GM23248 (cell line): ENCODE data around the gene ZBTB49. TPM values are rescaled to one million over a fixed set of nuclear protein-coding genes. Genes with fewer than 3 reads are reported as not detected.

Experiments
- DNase-seq: peaks from one replicate; pipeline ENCODE4 v3.0.0-alpha.2; 2015
- H2AFZ ChIP-seq: fragments of 200-600 bp; sonication (generic); 2 replicates; pipeline ENCODE4 v1.6.1; 2016; ENCODE audit warnings: antibody characterized with exemption
- H3F3A ChIP-seq: fragments of 200-600 bp; sonication (generic); 2 replicates; pipeline ENCODE4 v1.6.1; 2016; ENCODE audit warnings: mild to moderate bottlenecking, antibody characterized with exemption, mixed run types; ENCODE audit not compliant: insufficient read depth
- H3K27ac ChIP-seq: fragments of 200-600 bp; sonication (generic); 2 replicates; pipeline ENCODE4 v1.5.1; 2016; ENCODE audit warnings: mild to moderate bottlenecking
- H3K27me3 ChIP-seq: fragments of 200-600 bp; sonication (generic); replicated peaks from 2 replicates; pipeline ENCODE4 v1.6.1; 2016; ENCODE audit warnings: mild to moderate bottlenecking; ENCODE audit not compliant: insufficient read depth
- H3K36me3 ChIP-seq: fragments of 200-600 bp; sonication (generic); 2 replicates; pipeline ENCODE4 v1.6.1; 2016; ENCODE audit warnings: low read depth, mild to moderate bottlenecking
- H3K4me1 ChIP-seq: fragments of 200-600 bp; sonication (generic); 2 replicates; pipeline ENCODE4 v1.6.1; 2016; ENCODE audit warnings: mild to moderate bottlenecking; ENCODE audit not compliant: insufficient read depth
- H3K4me2 ChIP-seq: fragments of 200-600 bp; sonication (generic); one replicate; pipeline ENCODE4 v1.6.1; 2016; ENCODE audit warnings: mild to moderate bottlenecking; ENCODE audit not compliant: unreplicated experiment
- H3K4me3 ChIP-seq: fragments of 200-600 bp; sonication (generic); 2 replicates; pipeline ENCODE4 v1.5.1; 2016; ENCODE audit warnings: mild to moderate bottlenecking
- H3K79me2 ChIP-seq: fragments of 200-600 bp; sonication (generic); 2 replicates; pipeline ENCODE4 v1.6.1; 2016; ENCODE audit warnings: mild to moderate bottlenecking; ENCODE audit not compliant: insufficient read depth
- H3K9ac ChIP-seq: fragments of 200-600 bp; sonication (generic); 2 replicates; pipeline ENCODE4 v1.6.1; 2016; ENCODE audit warnings: mild to moderate bottlenecking
- H3K9me2 ChIP-seq: fragments of 200-600 bp; sonication (generic); 2 replicates; pipeline ENCODE4 v1.6.1; 2016; ENCODE audit warnings: mixed run types, mild to moderate bottlenecking, moderate library complexity; ENCODE audit not compliant: insufficient read depth
- H3K9me3 ChIP-seq: fragments of 200-600 bp; sonication (generic); one replicate; pipeline ENCODE4 v1.6.1; 2017; ENCODE audit warnings: low read depth
- H4K20me1 ChIP-seq: fragments of 200-600 bp; sonication (generic); 2 replicates; pipeline ENCODE4 v1.6.0; 2016; ENCODE audit not compliant: insufficient read depth
- EZH2 ChIP-seq: fragments of 200-600 bp; sonication (generic); IDR thresholded peaks from 2 replicates; pipeline ENCODE4 v1.6.1; 2018; ENCODE audit warnings: antibody characterized with exemption, mild to moderate bottlenecking; ENCODE audit not compliant: insufficient read depth, poor library complexity, severe bottlenecking
- EZH2phosphoT487 ChIP-seq: fragments of 200-600 bp; sonication (generic); IDR thresholded peaks from 2 replicates; pipeline ENCODE4 v1.6.1; 2018; ENCODE audit warnings: antibody characterized with exemption, moderate library complexity, mild to moderate bottlenecking, low read depth; ENCODE audit not compliant: insufficient read depth
- WGBS, 2 experiments: methylation state at CpG; one replicate each; pipeline ENCODE4 v1.1.6; 2015 to 2017; ENCODE audit warnings: low lambda C conversion rate in 2 of 2, low coverage in 1 of 2; ENCODE audit errors: missing lambda C conversion rate in 2 of 2; 5-methylcytosine and 5-hydroxymethylcytosine counted together
- in situ Hi-C: fragments of 300-500 bp; cut with MboI; formaldehyde crosslinking; loops from 2 replicates; pipeline ENCODE4 v1.15.0; 2020
- polyA plus RNA-seq: library from polyadenylated mRNA; unstranded; fragments of >200 nt; fragmentation: Nextera tagmentation; extraction: Ambion mirVana; gene quantifications from 2 replicates; pipeline ENCODE4 v1.2.1, GENCODE V29; 2016
- total RNA-seq: library from RNA; depleted of rRNA; stranded (reverse); fragments of >200 nt; shearing (Covaris generic); gene quantifications from 2 replicates; pipeline ENCODE4 v1.2.3, GENCODE V29; 2014

Gene ZBTB49
- total and polyA plus RNA-seq, 2 experiments from 2014 or later = 1.9 to 2.9 TPM

DNA sequence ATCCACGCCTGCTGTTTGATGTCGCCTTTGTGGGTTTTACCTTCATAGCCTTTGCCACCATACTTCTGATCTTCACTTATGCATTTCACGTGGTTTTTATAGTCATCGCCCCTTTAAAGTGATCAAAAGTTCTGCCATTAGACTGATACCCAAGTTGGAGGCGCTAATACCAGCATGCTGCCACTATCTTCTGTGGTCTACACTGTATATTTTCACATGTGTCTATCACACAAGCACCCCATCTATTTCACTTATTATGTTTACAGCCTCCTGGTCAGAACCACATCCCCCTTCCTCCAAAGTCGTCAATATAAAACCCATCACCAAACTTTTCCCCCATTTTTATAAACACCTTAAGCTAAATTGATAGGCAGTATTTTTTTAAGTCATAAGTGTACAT, 8.3 kb upstream of the ZBTB49 start:
- no peak for DNase-seq

DNA sequence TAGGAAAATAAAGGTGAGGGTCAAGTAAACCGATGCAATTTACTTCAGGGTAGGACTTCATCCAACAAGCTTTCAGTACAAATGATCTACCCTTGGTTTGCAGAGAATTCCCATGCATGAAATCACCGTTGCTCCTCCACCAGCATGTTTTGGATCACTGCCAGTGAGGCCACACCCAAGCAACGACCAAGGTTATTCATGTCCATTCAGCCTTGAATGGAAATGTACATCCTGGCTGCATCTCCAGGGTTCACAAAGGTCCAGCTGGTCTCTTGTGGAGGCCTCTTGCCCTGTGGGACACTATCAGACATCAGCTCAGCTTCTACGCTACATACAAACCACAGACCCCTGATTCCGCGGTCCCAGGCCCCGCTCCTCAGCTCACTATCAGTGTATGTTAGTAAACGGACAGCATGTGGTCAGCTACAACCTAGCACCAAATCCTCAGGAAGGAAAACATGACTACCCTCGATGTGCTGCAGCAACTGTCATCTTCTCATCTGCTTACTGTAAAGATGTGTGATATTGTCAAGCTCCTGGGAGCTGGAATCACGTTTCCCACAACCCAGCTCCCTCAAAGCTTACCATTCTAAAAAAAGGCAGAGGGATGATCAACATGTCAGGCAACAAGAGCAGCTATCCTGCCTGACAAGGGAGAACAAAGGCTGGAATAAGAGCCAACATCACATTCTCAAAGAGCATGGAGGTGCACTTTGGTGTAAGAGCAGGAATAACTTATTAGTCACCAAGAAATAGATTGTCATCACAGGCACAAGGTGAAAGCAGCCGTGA, 5.0 kb upstream of the ZBTB49 start:
- 67 to 70% methylated on average over 11 of the region's 11 CpGs for WGBS, 2 experiments
- in situ Hi-C loops = no loop called here

More for the DNA sequence above, 8.3 kb upstream of the ZBTB49 start:
- peaks cover 39% of the 10 kb centered on the region for H3K36me3 ChIP-seq
- H3K4me3 ChIP-seq = no peak overlapping the region
- H3K27ac ChIP-seq = no peak overlapping the region
- no peaks in the 10 kb centered on the region for H3F3A ChIP-seq
- H3K79me2 ChIP-seq = peaks cover 9% of the 10 kb centered on the region; the same call in 1 of the 2 replicates
- no peak overlapping the region for H3K4me2 ChIP-seq
- in situ Hi-C loops = no loop called here
- H3K4me1 ChIP-seq = 0 out of 2 replicates have a peak, but pooled peaks cover 5% of the 10 kb centered on the region
- WGBS, 2 experiments = 89 to 92% methylated on average over 6 of the region's 6 CpGs
- TF ChIP-seq EZH2phosphoT487 = no peak
- no peak for TF ChIP-seq EZH2
- no peaks in the 10 kb centered on the region for H3K27me3 ChIP-seq
- H3K9me3 ChIP-seq = no peaks in the 10 kb centered on the region
- H2AFZ ChIP-seq = no peak overlapping the region
- no peaks in the 10 kb centered on the region for H4K20me1 ChIP-seq
- H3K9me2 ChIP-seq = no peaks in the 10 kb centered on the region
- no peak overlapping the region for H3K9ac ChIP-seq

DNA sequence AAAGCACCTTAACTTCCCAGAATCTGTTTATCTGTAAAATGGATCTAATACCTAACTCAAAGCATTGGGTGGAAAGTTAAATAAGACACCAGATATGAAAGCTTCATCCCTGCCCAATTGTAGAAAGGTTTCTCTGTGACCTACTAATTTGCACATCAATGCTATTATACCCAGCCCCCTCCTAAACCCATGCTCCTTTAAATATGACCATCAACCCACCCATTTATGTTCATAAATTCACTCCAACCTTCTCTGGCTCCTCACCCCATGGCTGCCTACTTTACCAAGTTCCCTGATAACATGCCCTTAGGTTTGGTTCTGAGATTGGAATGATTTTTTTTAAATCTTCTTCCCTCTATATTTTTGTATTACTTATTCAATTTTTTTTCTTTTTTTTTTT, 2.0 kb upstream of the ZBTB49 start:
- in situ Hi-C loops = no loop called here

More for the DNA sequence above, 5.0 kb upstream of the ZBTB49 start:
- Histone ChIP-seq H3K27me3 (no peaks in the 10 kb centered on the region), H4K20me1 (no peaks in the 10 kb centered on the region), H3K9ac (no peak overlapping the region), H3K4me3 (no peak overlapping the region), H3F3A (no peaks in the 10 kb centered on the region), H3K36me3 (peaks cover 22% of the 10 kb centered on the region), H3K4me1 (peaks cover 12% of the 10 kb centered on the region; the same call in 1 of the 2 replicates), H3K4me2 (no peak overlapping the region), H3K9me3 (no peaks in the 10 kb centered on the region), H3K9me2 (no peaks in the 10 kb centered on the region), H2AFZ (no peak overlapping the region), H3K27ac (no peak overlapping the region), H3K79me2 (peaks cover 40% of the 10 kb centered on the region)
- peak; percentile 50 for DNase-seq
- no peak for TF ChIP-seq EZH2phosphoT487
- no peak for TF ChIP-seq EZH2

GRCh38 chr4:4289055-4289454, 996 bp upstream of the ZBTB49 start:
- Histone ChIP-seq H3K4me1 (peaks cover 19% of the 10 kb centered on the region; the same call in 1 of the 2 replicates), H3K9me2 (no peaks in the 10 kb centered on the region), H3K36me3 (no peaks in the 10 kb centered on the region), H3K9ac (peak overlapping the region; percentile 82), H3F3A (0 out of 2 replicates have a peak, but pooled peaks cover 7% of the 10 kb centered on the region), H3K27ac (peak overlapping the region; percentile 48; the same call in 1 of the 2 replicates), H4K20me1 (no peaks in the 10 kb centered on the region), H3K9me3 (no peaks in the 10 kb centered on the region), H3K79me2 (peaks cover 75% of the 10 kb centered on the region), H2AFZ (peak overlapping the region; percentile 93), H3K4me3 (peak overlapping the region; percentile 97), H3K4me2 (peak overlapping the region; percentile 80), H3K27me3 (no peaks in the 10 kb centered on the region)
- 2 to 4% methylated on average over 3 of the region's 3 CpGs for WGBS, 2 experiments
- peak; percentile 37 for DNase-seq
- in situ Hi-C loops = no loop called here
- TF ChIP-seq EZH2 (no peak), EZH2phosphoT487 (no peak)

More for the DNA sequence above, 2.0 kb upstream of the ZBTB49 start:
- Histone ChIP-seq H3F3A (0 out of 2 replicates have a peak, but pooled peaks cover 7% of the 10 kb centered on the region), H3K9me3 (no peaks in the 10 kb centered on the region), H3K9ac (no peak overlapping the region), H3K36me3 (no peaks in the 10 kb centered on the region), H3K27me3 (no peaks in the 10 kb centered on the region), H4K20me1 (no peaks in the 10 kb centered on the region), H3K4me1 (peaks cover 19% of the 10 kb centered on the region; the same call in 1 of the 2 replicates), H3K79me2 (peaks cover 65% of the 10 kb centered on the region), H3K4me2 (no peak overlapping the region), H3K4me3 (no peak overlapping the region), H3K9me2 (no peaks in the 10 kb centered on the region), H3K27ac (no peak overlapping the region), H2AFZ (no peak overlapping the region)
- no peak for DNase-seq
- TF ChIP-seq EZH2 = no peak
